H1 (cell line): Measurements from ENCODE around the gene METTL18. TPM values are rescaled to one million over a fixed set of nuclear protein-coding genes. Genes with fewer than 3 reads are reported as not detected.

Experiments used
- CTCF ChIA-PET: fragments of 300-600 bp; sonication (Branson Sonifier 250); formaldehyde crosslinking; loops from one replicate; lab custom pipeline; 2021; ENCODE audit not compliant: partially characterized antibody; lab: Charles Lee
- POLR2A ChIA-PET: fragments of 300-600 bp; sonication (Branson Sonifier 250); formaldehyde crosslinking; loops from one replicate; lab custom pipeline; 2021; ENCODE audit warnings: inconsistent platforms; ENCODE audit not compliant: partially characterized antibody; lab: Charles Lee
- DNase-seq, 2 experiments: peaks; one replicate each; pipeline versions ENCODE4 v3.0.0 to v3.0.0-alpha.2; 2010 to 2022; ENCODE audit warnings: low spot score in 2 of 2, low read depth in 1 of 2, mixed read lengths in 1 of 2
- FAIRE-seq: peaks from 2 replicates; lab custom pipeline; 2011; peaks lifted over from hg19 to GRCh38; lab: Jason Lieb, UNC
- H2AFZ ChIP-seq: 2 replicates; pipeline ENCODE4 v1.8.1; 2012; ENCODE audit warnings: low read length, inconsistent platforms
- H2AK5ac ChIP-seq: 2 replicates; pipeline ENCODE4 v1.6.1; 2013; ENCODE audit warnings: low read depth, low read length
- H2BK120ac ChIP-seq: replicated peaks from 2 replicates; pipeline ENCODE3; 2013; ENCODE audit warnings: low read depth, low read length, inconsistent platforms
- H2BK12ac ChIP-seq: 2 replicates; pipeline ENCODE4 v1.6.1; 2013; ENCODE audit warnings: low read depth, low read length
- H2BK15ac ChIP-seq: 2 replicates; pipeline ENCODE4 v1.6.1; 2013; ENCODE audit warnings: low read length
- H2BK20ac ChIP-seq: 2 replicates; pipeline ENCODE4 v1.6.1; 2013; ENCODE audit warnings: low read length
- H2BK5ac ChIP-seq: 2 replicates; pipeline ENCODE4 v1.6.1; 2013; ENCODE audit warnings: low read depth, low read length
- H3K14ac ChIP-seq: 2 replicates; pipeline ENCODE4 v1.6.1; 2013; ENCODE audit warnings: inconsistent platforms; ENCODE audit not compliant: insufficient read length
- H3K18ac ChIP-seq: 2 replicates; pipeline ENCODE4 v1.6.1; 2013; ENCODE audit warnings: low read length; ENCODE audit errors: extremely low read depth
- H3K23ac ChIP-seq: 2 replicates; pipeline ENCODE4 v1.6.1; 2013; ENCODE audit warnings: inconsistent platforms; ENCODE audit not compliant: insufficient read length
- H3K23me2 ChIP-seq: 2 replicates; pipeline ENCODE4 v1.6.1; 2013; ENCODE audit warnings: low read depth, low read length
- H3K27ac ChIP-seq: 2 replicates; pipeline ENCODE4 v1.6.1; 2011; ENCODE audit warnings: low read depth, low read length, inconsistent platforms
- H3K27me3 ChIP-seq, 4 experiments: replicated peaks in 1 of 4; 1 replicate in 1 of 4; 2 replicates in 3 of 4; pipeline versions ENCODE4 v1.6.1 to v1.8.1; 2011 to 2013; ENCODE audit warnings: low read length in 3 of 4, mild to moderate bottlenecking in 3 of 4, inconsistent platforms in 2 of 4, mixed read lengths in 2 of 4, moderate library complexity in 1 of 4; ENCODE audit not compliant: control insufficient read depth in 3 of 4, insufficient read depth in 3 of 4; ENCODE audit errors: extremely low read depth in 1 of 4
- H3K36me3 ChIP-seq, 4 experiments: 2 replicates each; pipeline versions ENCODE4 v1.6.1 to v1.8.1; 2011 to 2013; ENCODE audit warnings: mild to moderate bottlenecking in 4 of 4, low read length in 3 of 4, moderate library complexity in 2 of 4, control low read depth in 1 of 4, inconsistent platforms in 1 of 4; ENCODE audit not compliant: insufficient read depth in 4 of 4, control insufficient read depth in 2 of 4
- H3K4ac ChIP-seq: replicated peaks from 2 replicates; pipeline ENCODE3; 2013; ENCODE audit warnings: low read length, low read depth, mixed read lengths, inconsistent platforms; ENCODE audit not compliant: insufficient read length
- H3K4me1 ChIP-seq, 4 experiments: replicated peaks in 1 of 4; 1 replicate in 1 of 4; 2 replicates in 3 of 4; pipeline versions ENCODE4 v1.6.1 to v1.8.1; 2011 to 2013; ENCODE audit warnings: low read length in 3 of 4, inconsistent platforms in 2 of 4, mixed read lengths in 1 of 4; ENCODE audit not compliant: insufficient read depth in 4 of 4, control insufficient read depth in 3 of 4
- H3K4me2 ChIP-seq, 2 experiments: 2 replicates each; pipeline versions ENCODE4 v1.6.1 to v1.8.1; 2011 to 2013; ENCODE audit warnings: low read depth in 2 of 2, low read length in 2 of 2, control low read depth in 1 of 2, inconsistent platforms in 1 of 2, mild to moderate bottlenecking in 1 of 2; ENCODE audit not compliant: insufficient read depth in 1 of 2
- H3K4me3 ChIP-seq, 4 experiments: fragments of 200-600, 300-600 bp in 1 of 4; sonication (generic), shearing (Covaris generic), sonication (Bioruptor Twin) in 1 of 4; 2 replicates each; pipeline versions ENCODE4 v1.5.1 to v1.8.1; 2011 to 2016; ENCODE audit warnings: low read length in 4 of 4, low read depth in 3 of 4, control low read depth in 2 of 4, inconsistent platforms in 2 of 4, mild to moderate bottlenecking in 2 of 4, mixed read lengths in 1 of 4, moderate library complexity in 1 of 4; ENCODE audit not compliant: insufficient read depth in 2 of 4; ENCODE audit errors: extremely low read depth in 1 of 4
- H3K56ac ChIP-seq: replicated peaks from 2 replicates; pipeline ENCODE3; 2013; ENCODE audit warnings: low read depth, mild to moderate bottlenecking, mixed read lengths, low read length, inconsistent platforms; ENCODE audit not compliant: insufficient read length
- H3K79me1 ChIP-seq: 2 replicates; pipeline ENCODE4 v1.6.1; 2013; ENCODE audit warnings: low read depth, low read length, control low read depth
- H3K79me2 ChIP-seq, 2 experiments: 2 replicates each; pipeline versions ENCODE4 v1.6.1 to v1.8.1; 2012 to 2013; ENCODE audit warnings: low read length in 2 of 2, mild to moderate bottlenecking in 2 of 2, inconsistent platforms in 1 of 2; ENCODE audit not compliant: insufficient read depth in 2 of 2, control insufficient read depth in 1 of 2
- H3K9ac ChIP-seq, 4 experiments: replicated peaks in 1 of 4; 1 replicate in 1 of 4; 2 replicates in 3 of 4; pipeline versions ENCODE4 v1.6.1 to v1.8.1; 2011 to 2013; ENCODE audit warnings: low read depth in 3 of 4, low read length in 3 of 4, control low read depth in 2 of 4, mild to moderate bottlenecking in 2 of 4, moderate library complexity in 2 of 4, inconsistent platforms in 1 of 4; ENCODE audit errors: extremely low read depth in 1 of 4
- H3K9me3 ChIP-seq, 2 experiments: 2 replicates each; pipeline versions ENCODE4 v1.6.1 to v1.8.1; 2012 to 2013; ENCODE audit warnings: mild to moderate bottlenecking in 2 of 2, moderate library complexity in 2 of 2, control low read depth in 1 of 2, inconsistent platforms in 1 of 2, low read depth in 1 of 2, low read length in 1 of 2, mixed read lengths in 1 of 2; ENCODE audit not compliant: insufficient read depth in 2 of 2
- H4K20me1 ChIP-seq, 2 experiments: replicated peaks in 1 of 2; 2 replicates each; pipeline versions ENCODE3 to v1.8.1; 2011 to 2013; ENCODE audit warnings: inconsistent platforms in 2 of 2, low read length in 2 of 2, mild to moderate bottlenecking in 1 of 2; ENCODE audit not compliant: insufficient read depth in 2 of 2, control insufficient read depth in 1 of 2
- H4K5ac ChIP-seq: 2 replicates; pipeline ENCODE4 v1.6.1; 2013; ENCODE audit warnings: low read length, low read depth, mixed read lengths, inconsistent platforms; ENCODE audit not compliant: insufficient read length
- H4K8ac ChIP-seq: 2 replicates; pipeline ENCODE4 v1.8.0; 2013; ENCODE audit warnings: mild to moderate bottlenecking, moderate library complexity, low read length, inconsistent platforms; ENCODE audit not compliant: insufficient read depth; ENCODE audit errors: extremely low read depth
- H4K91ac ChIP-seq: replicated peaks from 2 replicates; pipeline ENCODE3; 2013; ENCODE audit warnings: low read length, mixed read lengths, inconsistent platforms; ENCODE audit not compliant: insufficient read length
- CHD1 ChIP-seq: IDR thresholded peaks from 2 replicates; pipeline ENCODE4 v1.6.1; 2012; ENCODE audit warnings: low read depth, low read length, improper control_type of control experiment
- CREB1 ChIP-seq: IDR thresholded peaks from 2 replicates; pipeline ENCODE4 v1.6.1; 2012; ENCODE audit warnings: inconsistent platforms
- GABPA ChIP-seq: IDR thresholded peaks from 2 replicates; pipeline ENCODE4 v1.6.1; 2011; ENCODE audit warnings: mild to moderate bottlenecking, low read length, moderate library complexity, borderline replicate concordance; ENCODE audit not compliant: insufficient read depth
- GTF2F1 ChIP-seq: IDR thresholded peaks from 2 replicates; pipeline ENCODE4 v1.6.1; 2012; ENCODE audit warnings: low read depth, low read length, improper control_type of control experiment, borderline replicate concordance
- JUN ChIP-seq: IDR thresholded peaks from 2 replicates; pipeline ENCODE4 v1.6.1; 2011; ENCODE audit warnings: low read depth, mild to moderate bottlenecking, improper control_type of control experiment, low read length
- KDM5A ChIP-seq: fragments of 200-600 bp; IDR thresholded peaks from 2 replicates; pipeline ENCODE4 v1.7.1; 2012; ENCODE audit warnings: mild to moderate bottlenecking, low read length, inconsistent platforms, mixed read lengths
- MAFK ChIP-seq: IDR thresholded peaks from 2 replicates; pipeline ENCODE4 v1.6.1; 2012; ENCODE audit warnings: low read depth, mild to moderate bottlenecking, improper control_type of control experiment, low read length
- NANOG ChIP-seq: IDR thresholded peaks from 2 replicates; pipeline ENCODE4 v1.6.1; 2011; ENCODE audit warnings: low read length, low read depth, mild to moderate bottlenecking, inconsistent platforms; ENCODE audit not compliant: insufficient read depth, poor library complexity, severe bottlenecking
- PHF8 ChIP-seq: fragments of 200-600 bp; sonication (generic); conservative IDR thresholded peaks from 2 replicates; pipeline ENCODE4 v1.7.1; 2012; ENCODE audit warnings: low read depth, mild to moderate bottlenecking, inconsistent platforms, low read length, moderate library complexity
- POU5F1 ChIP-seq: IDR thresholded peaks from 2 replicates; pipeline ENCODE4 v1.6.1; 2011; ENCODE audit warnings: low read depth, mild to moderate bottlenecking, low read length, moderate library complexity
- SIRT6 ChIP-seq: IDR thresholded peaks from one replicate; pipeline ENCODE4 v1.7.1; 2012; ENCODE audit warnings: low read length, inconsistent platforms
- SP1 ChIP-seq: IDR thresholded peaks from 2 replicates; pipeline ENCODE4 v1.6.1; 2011; ENCODE audit warnings: low read depth, low read length
- SP4 ChIP-seq: IDR thresholded peaks from 2 replicates; pipeline ENCODE4 v1.6.1; 2012; ENCODE audit warnings: low read length, inconsistent platforms
- SUZ12 ChIP-seq: fragments of 200-600 bp; sonication (generic); IDR thresholded peaks from 2 replicates; pipeline ENCODE4 v1.6.1; 2012; ENCODE audit warnings: mild to moderate bottlenecking, inconsistent platforms, low read length, moderate library complexity, mixed read lengths
- TCF12 ChIP-seq: IDR thresholded peaks from 2 replicates; pipeline ENCODE4 v1.6.1; 2011; ENCODE audit warnings: low read depth, mild to moderate bottlenecking, low read length
- YY1 ChIP-seq: IDR thresholded peaks from 2 replicates; pipeline ENCODE4 v1.6.1; 2011; ENCODE audit warnings: low read depth, mild to moderate bottlenecking, low read length
- WGBS, 2 experiments: shearing (Covaris generic) in 1 of 2; methylation state at CpG; one replicate each; pipeline versions ENCODE4 v1.1.6 to v1.1.7; 2013 to 2015; ENCODE audit warnings: low lambda C conversion rate in 2 of 2, mixed read lengths in 2 of 2, inconsistent platforms in 1 of 2, low coverage in 1 of 2, missing lambda C conversion rate in 1 of 2; ENCODE audit not compliant: insufficient replicate concordance in 2 of 2, insufficient coverage in 1 of 2, insufficient read length in 1 of 2; ENCODE audit errors: extremely low coverage in 1 of 2, missing lambda C conversion rate in 1 of 2; 5-methylcytosine and 5-hydroxymethylcytosine counted together
- polyA plus RNA-seq, 7 experiments: library from polyadenylated mRNA; depleted of rRNA in 3 of 7; stranded (reverse) in 5 of 7; unstranded in 2 of 7; fragments of >200 nt in 5 of 7; fragments of 200-250 nt in 2 of 7; gene quantifications; 1 replicate in 5 of 7; 2 replicates in 1 of 7; 4 replicates in 1 of 7; pipeline versions ENCODE4 v1.2.1 to v1.2.3, GENCODE V29; 2011 to 2013; ENCODE audit warnings: missing spikeins in 2 of 7, mixed read lengths in 2 of 7
- total RNA-seq: library from RNA; stranded (reverse); fragmentation: NEBNext Ultra II Directional; extraction: Animal tissue kit (Norgen Biotek cat#: 25700); gene quantifications from 2 replicates; pipeline ENCODE4 v1.2.1, GENCODE V29; 2021

Gene METTL18
- total and polyA plus RNA-seq, 2 of the 8 experiments (the other 6 are each of a cell fraction or from before 2014, with no cell fraction given) = 1.4 to 7.6 TPM

- Histone ChIP-seq H4K5ac (no peak overlapping the region), H4K91ac (no peak overlapping the region), H2BK5ac (no peak overlapping the region), H2AK5ac (no peak overlapping the region), H2BK12ac (no peak overlapping the region), H3K27me3 (no peaks in the 10 kb centered on the region), H2BK120ac (no peak overlapping the region), H3K4me1 (no peaks in the 10 kb centered on the region), H3K18ac (no peak overlapping the region), H3K14ac (no peak overlapping the region), H2AFZ (no peak overlapping the region), H3K4me3 (no peak overlapping the region), H2BK15ac (no peak overlapping the region), H3K27ac (no peak overlapping the region), H3K79me1 (no peaks in the 10 kb centered on the region), H3K56ac (no peak overlapping the region), H3K79me2 (no peaks in the 10 kb centered on the region), H3K36me3 (no peaks in the 10 kb centered on the region), H3K23ac (no peak overlapping the region), H4K20me1 (no peaks in the 10 kb centered on the region), H3K4me2 (no peak overlapping the region), H3K9me3 (peaks cover 5 to 7% of the 10 kb centered on the region in 2 experiments; a peak in 2 of 4 replicates), H3K4ac (no peak overlapping the region), H3K23me2 (no peaks in the 10 kb centered on the region), H2BK20ac (no peak overlapping the region), H3K9ac (no peak overlapping the region), H4K8ac (no peak overlapping the region)
- ChIA-PET CTCF (interaction anchor here (1.0 kb wide), 1 partner anchor 23 kb away, joined by 3 read pairs; no protein-coding TSS in a partner anchor), POLR2A (no interaction called here)
- FAIRE-seq = no peak
- DNase-seq = no peak
- 90% methylated on average over 3 of the region's 3 CpGs; no CpG with 5 or more reads in 1 of the 2 experiments for WGBS, 2 experiments
- TF ChIP-seq KDM5A (no peak), SIRT6 (no peak), TCF12 (no peak), CHD1 (no peak), SP1 (no peak), CREB1 (no peak), SP4 (no peak), POU5F1 (no peak), NANOG (no peak), GABPA (no peak), SUZ12 (no peak), GTF2F1 (no peak), PHF8 (no peak), MAFK (no peak), JUN (no peak), YY1 (no peak)
Observed at GRCh38 chr1:169759038-169759437, 35.7 kb downstream of the METTL18 start.
